Lung (tissue), 12 donors: ENCODE data around the gene ABL2. TPM values are rescaled to one million over a fixed set of nuclear protein-coding genes. Genes with fewer than 3 reads are reported as not detected.

ENCODE experiments used
- ATAC-seq: fragments of 200-7000 bp; cut with Tn5 transposase; one replicate; pipeline ENCODE4 v1.9.1; 2020; ENCODE audit warnings: moderate number of reproducible peaks; ENCODE audit not compliant: insufficient read depth, low FRiP score
- DNase-seq, 3 donors: peaks; one replicate each; pipeline ENCODE4 v3.0.0-alpha.2; 2013 to 2017
- H3K27ac ChIP-seq, 2 donors: one replicate each; pipeline ENCODE4 v1.5.1; 2013; ENCODE audit warnings: mild to moderate bottlenecking in 2 of 2, moderate library complexity in 2 of 2, control low read depth in 1 of 2, inconsistent platforms in 1 of 2, low read depth in 1 of 2, low read length in 1 of 2
- H3K27me3 ChIP-seq, 3 donors: one replicate each; pipeline ENCODE4 v1.5.1; 2013; ENCODE audit warnings: low read length in 2 of 3; ENCODE audit not compliant: control insufficient read depth in 3 of 3, insufficient read depth in 3 of 3
- H3K36me3 ChIP-seq, 4 donors: one replicate each; pipeline ENCODE4 v1.5.1; 2013; ENCODE audit warnings: low read length in 4 of 4, mild to moderate bottlenecking in 1 of 4, moderate library complexity in 1 of 4; ENCODE audit not compliant: control insufficient read depth in 4 of 4, insufficient read depth in 4 of 4
- H3K4me1 ChIP-seq, 5 donors: one replicate each; pipeline ENCODE4 v1.5.1; 2013; ENCODE audit warnings: low read length in 5 of 5, mild to moderate bottlenecking in 2 of 5, moderate library complexity in 1 of 5; ENCODE audit not compliant: control insufficient read depth in 5 of 5, insufficient read depth in 5 of 5
- H3K4me3 ChIP-seq: one replicate; pipeline ENCODE4 v1.5.1; 2013; ENCODE audit warnings: mild to moderate bottlenecking, control low read depth, moderate library complexity
- H3K9ac ChIP-seq, 2 donors: one replicate each; pipeline ENCODE4 v1.5.1; 2013; ENCODE audit warnings: low read length in 2 of 2, control low read depth in 1 of 2; ENCODE audit not compliant: insufficient read depth in 1 of 2
- H3K9me3 ChIP-seq, 4 donors: one replicate each; pipeline ENCODE4 v1.5.1; 2013; ENCODE audit warnings: low read length in 3 of 4, mild to moderate bottlenecking in 1 of 4, moderate library complexity in 1 of 4; ENCODE audit not compliant: control insufficient read depth in 4 of 4, insufficient read depth in 3 of 4
- WGBS, 2 donors: extraction: QIAGEN DNeasy Blood & Tissue Kit; methylation state at CpG; one replicate each; pipeline ENCODE4 v1.1.7; 2013; 5-methylcytosine and 5-hydroxymethylcytosine counted together
- polyA plus RNA-seq, 2 donors: library from polyadenylated mRNA; stranded (reverse); fragments of 200-250 nt; gene quantifications; one replicate each; pipeline ENCODE4 v1.2.1, GENCODE V29; 2013
- total RNA-seq, 2 donors: library from RNA; depleted of rRNA in 1 of 2; stranded (reverse); fragments of >200 nt in 1 of 2; gene quantifications; one replicate each; pipeline ENCODE4 v1.2.1, GENCODE V29; 2014 to 2021
- TF ChIP-seq, protein P1 (sequence below): IDR thresholded peaks from 2 replicates; pipeline ENCODE4 v1.5.1; 2012; ENCODE audit warnings: mild to moderate bottlenecking; ENCODE audit errors: control extremely low read depth, extremely low read depth
- donor health status: control.
- donor health status: control.
- donor health status: Bipolar disorder and iron deficiency.
- donor health status: healthy.
- donor health status: DM: yes; HTN: yes; CAD: no.

ABL2 gene
- total and polyA plus RNA-seq, 4 donors, result 3.3 to 27.8 (median 16.4) TPM

DNA sequence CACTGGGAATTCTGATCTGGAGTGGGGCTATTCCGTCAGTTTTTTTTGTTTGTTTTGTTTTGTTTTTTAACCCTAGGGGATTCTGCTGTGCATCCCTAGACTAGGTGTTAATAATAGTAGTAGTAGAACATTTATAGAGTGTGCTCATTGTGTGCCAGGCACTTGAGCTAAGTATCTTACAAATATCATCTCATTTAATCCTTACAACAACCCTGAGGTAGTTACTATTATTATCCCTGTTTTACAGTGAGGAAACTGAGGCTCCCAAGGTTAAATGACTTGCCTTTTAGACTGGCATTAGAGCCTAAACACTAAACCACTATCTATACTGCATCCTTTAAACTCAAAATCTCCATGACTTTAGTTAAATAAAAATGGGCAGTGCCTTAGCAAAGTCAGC, 125.5 kb downstream of the ABL2 start:
- no peaks in the 10 kb centered on the region for H3K27me3 ChIP-seq
- peaks cover 10 to 19% (median 13%) of the 10 kb centered on the region in 4 donors for H3K36me3 ChIP-seq
- DNase-seq, result no peak
- H3K9ac ChIP-seq, result no peak overlapping the region
- no peak for ATAC-seq
- H3K4me3 ChIP-seq, result no peak overlapping the region
- 92 to 98% methylated on average over 1 of the region's 1 CpG for WGBS, 2 donors
- H3K9me3 ChIP-seq, result no peaks in the 10 kb centered on the region
- H3K27ac ChIP-seq, result no peak overlapping the region
- TF ChIP-seq, protein P1, sequence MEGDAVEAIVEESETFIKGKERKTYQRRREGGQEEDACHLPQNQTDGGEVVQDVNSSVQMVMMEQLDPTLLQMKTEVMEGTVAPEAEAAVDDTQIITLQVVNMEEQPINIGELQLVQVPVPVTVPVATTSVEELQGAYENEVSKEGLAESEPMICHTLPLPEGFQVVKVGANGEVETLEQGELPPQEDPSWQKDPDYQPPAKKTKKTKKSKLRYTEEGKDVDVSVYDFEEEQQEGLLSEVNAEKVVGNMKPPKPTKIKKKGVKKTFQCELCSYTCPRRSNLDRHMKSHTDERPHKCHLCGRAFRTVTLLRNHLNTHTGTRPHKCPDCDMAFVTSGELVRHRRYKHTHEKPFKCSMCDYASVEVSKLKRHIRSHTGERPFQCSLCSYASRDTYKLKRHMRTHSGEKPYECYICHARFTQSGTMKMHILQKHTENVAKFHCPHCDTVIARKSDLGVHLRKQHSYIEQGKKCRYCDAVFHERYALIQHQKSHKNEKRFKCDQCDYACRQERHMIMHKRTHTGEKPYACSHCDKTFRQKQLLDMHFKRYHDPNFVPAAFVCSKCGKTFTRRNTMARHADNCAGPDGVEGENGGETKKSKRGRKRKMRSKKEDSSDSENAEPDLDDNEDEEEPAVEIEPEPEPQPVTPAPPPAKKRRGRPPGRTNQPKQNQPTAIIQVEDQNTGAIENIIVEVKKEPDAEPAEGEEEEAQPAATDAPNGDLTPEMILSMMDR, result no peak
- no peaks in the 10 kb centered on the region for H3K4me1 ChIP-seq

DNA sequence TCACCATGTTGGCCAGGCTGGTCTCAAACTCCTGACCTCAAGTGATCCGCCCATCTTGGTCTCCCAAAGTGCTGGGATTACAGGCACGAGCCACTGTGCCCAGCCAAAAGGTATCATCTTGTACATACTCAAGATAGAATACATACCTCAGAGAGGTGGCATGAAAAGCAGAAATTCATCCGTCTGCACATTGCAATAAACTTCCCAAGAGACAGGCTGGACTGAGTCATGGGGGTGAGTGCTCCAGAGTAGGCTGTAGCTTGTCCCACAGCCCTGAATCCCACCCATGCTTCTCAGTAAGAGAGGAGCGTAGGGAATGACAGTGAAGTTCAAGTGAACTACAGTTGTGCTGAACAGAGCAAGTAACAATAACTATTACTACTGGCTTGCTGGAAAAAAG, 127.9 kb downstream of the ABL2 start:
- 94 to 98% methylated on average over 4 of the region's 4 CpGs for WGBS, 2 donors
- Histone ChIP-seq H3K4me3 (no peak overlapping the region), H3K9me3 (no peaks in the 10 kb centered on the region), H3K4me1 (no peaks in the 10 kb centered on the region), H3K9ac (no peak overlapping the region), H3K36me3 (peaks cover 0 to 8% (median 1%) of the 10 kb centered on the region in 4 donors), H3K27me3 (no peaks in the 10 kb centered on the region), H3K27ac (no peak overlapping the region)
- ATAC-seq, result no peak
- TF ChIP-seq, protein P1, result no peak
- DNase-seq, result no peak

DNA sequence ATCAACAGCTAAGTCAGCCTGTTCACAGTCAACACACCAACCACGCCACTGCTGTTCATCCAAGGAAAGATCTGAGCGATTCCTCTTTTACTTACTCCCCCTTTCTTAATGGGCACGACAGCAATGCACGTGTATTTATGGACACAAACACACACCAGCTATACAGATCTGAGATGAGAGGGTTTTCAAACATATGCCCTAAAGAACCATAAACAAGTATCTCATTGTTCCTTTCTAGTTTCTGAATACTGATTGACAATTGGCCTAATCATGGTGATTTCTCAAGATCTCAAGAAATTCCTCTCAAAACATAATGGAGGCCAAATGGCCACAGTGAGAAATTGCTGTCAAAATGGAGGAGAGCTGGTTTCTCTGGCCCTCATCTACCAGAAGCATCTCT, 129.6 kb downstream of the ABL2 start:
- H3K27ac ChIP-seq, result no peak overlapping the region
- peaks cover 4 to 18% (median 5%) of the 10 kb centered on the region in 4 donors for H3K36me3 ChIP-seq
- H3K4me1 ChIP-seq, result peaks cover 0 to 3% (median 0%) of the 10 kb centered on the region in 5 donors
- DNase-seq (no peak), ATAC-seq (no peak)
- no peak overlapping the region for H3K4me3 ChIP-seq
- no peaks in the 10 kb centered on the region for H3K27me3 ChIP-seq
- 97 to 98% methylated on average over 4 of the region's 4 CpGs for WGBS, 2 donors
- no peaks in the 10 kb centered on the region for H3K9me3 ChIP-seq
- TF ChIP-seq, protein P1, result no peak
- H3K9ac ChIP-seq, result no peak overlapping the region

DNA sequence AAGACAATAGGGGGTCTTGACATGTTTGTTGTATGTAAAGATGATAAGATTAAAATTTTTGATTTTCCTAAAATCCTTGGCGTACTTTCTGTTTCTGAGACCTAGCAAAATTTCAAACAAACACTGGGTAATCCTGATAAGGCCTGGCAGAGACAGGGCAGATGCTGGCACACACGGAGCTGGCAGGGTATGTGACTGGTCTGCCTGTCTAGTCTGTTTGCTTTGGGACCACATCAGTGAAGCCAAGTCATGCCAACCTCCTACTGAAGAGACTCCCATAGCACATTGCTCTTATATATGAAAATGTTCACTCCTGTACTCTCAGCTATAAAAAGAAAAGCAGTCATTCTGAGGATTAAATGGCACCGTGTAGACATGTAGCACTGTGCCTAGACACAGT, 133.6 kb downstream of the ABL2 start:
- ATAC-seq (no peak), DNase-seq (no peak)
- 87 to 89% methylated on average over 3 of the region's 3 CpGs for WGBS, 2 donors
- no peak overlapping the region for H3K27ac ChIP-seq
- no peak overlapping the region for H3K9ac ChIP-seq
- H3K36me3 ChIP-seq, result peaks cover 8 to 45% (median 23%) of the 10 kb centered on the region in 4 donors
- no peak overlapping the region for H3K4me3 ChIP-seq
- no peaks in the 10 kb centered on the region for H3K27me3 ChIP-seq
- H3K4me1 ChIP-seq, result peaks cover 0 to 22% (median 2%) of the 10 kb centered on the region in 5 donors
- no peaks in the 10 kb centered on the region for H3K9me3 ChIP-seq
- TF ChIP-seq, protein P1, result no peak
